Astrocyte of the cerebellum (primary cell): ENCODE results near the gene CUL1.
A peak's percentile ranks its signal among the peaks of the same experiment; 100 is the strongest.
"Not testable (repeated sequence)": the region's sequence is repeated elsewhere in the genome, so short reads cannot be mapped to it uniquely, and the experiment has no call there.

Experiments
- DNase-seq: peaks from one replicate; pipeline ENCODE4 v3.0.0-alpha.2; 2011; ENCODE audit warnings: low read depth
- H3K4me3 ChIP-seq: 2 replicates; pipeline ENCODE4 v1.5.1; 2011; ENCODE audit warnings: mild to moderate bottlenecking, low read depth, low read length, moderate library complexity
- in situ Hi-C: cut with HindIII; loops from 2 replicates; pipeline ENCODE4 v1.10.0; 2017; ENCODE audit warnings: low sequenced_read_pairs
- TF ChIP-seq, protein P1 (sequence below): IDR thresholded peaks from 2 replicates; pipeline ENCODE4 v1.5.1; 2012; ENCODE audit warnings: low read length, low read depth, moderate library complexity, mild to moderate bottlenecking; ENCODE audit errors: missing control alignments

CUL1 gene

DNA sequence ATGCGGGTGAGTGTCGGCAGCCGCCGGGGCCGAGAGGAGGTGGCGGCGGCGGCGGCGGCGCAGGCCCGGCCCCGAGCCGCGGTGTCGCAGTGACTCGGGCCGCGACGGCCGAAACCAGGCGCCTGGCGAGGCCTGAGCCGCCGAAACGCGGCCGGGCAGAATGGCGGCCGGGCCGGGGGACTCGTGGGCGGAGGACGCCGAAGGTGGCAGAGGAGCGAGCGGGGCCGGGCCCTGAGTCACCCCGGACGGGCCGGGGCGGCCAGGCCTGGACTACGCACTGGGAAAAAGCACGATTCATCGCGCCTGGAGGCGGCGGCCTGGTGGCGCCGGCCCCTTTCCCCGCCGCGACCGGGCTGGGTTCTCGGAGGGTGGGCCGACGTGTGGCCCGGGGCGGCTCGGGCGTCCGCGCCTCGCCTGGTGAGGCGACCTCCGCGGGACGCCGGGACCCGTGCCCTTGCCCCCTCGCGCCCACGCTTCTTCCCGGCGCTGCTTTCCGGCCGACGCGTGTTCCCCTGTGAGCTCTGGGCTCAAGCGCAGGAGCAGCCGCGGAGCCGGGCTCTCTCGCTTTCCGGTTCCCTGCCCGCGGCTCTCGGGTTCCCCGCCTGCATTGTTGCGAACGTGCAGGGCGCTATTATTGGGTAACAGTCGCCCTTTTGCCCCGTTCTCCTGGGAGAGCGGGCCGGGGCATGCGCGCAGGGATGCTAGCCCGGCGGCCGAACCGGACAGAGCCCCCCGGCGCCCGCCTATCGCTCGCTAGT lies 500 bp downstream of the CUL1 start:
- no peak for DNase-seq
- in situ Hi-C loops: no loop called here
- H3K4me3 ChIP-seq: peak overlapping the region; percentile 72
- TF ChIP-seq, protein P1, sequence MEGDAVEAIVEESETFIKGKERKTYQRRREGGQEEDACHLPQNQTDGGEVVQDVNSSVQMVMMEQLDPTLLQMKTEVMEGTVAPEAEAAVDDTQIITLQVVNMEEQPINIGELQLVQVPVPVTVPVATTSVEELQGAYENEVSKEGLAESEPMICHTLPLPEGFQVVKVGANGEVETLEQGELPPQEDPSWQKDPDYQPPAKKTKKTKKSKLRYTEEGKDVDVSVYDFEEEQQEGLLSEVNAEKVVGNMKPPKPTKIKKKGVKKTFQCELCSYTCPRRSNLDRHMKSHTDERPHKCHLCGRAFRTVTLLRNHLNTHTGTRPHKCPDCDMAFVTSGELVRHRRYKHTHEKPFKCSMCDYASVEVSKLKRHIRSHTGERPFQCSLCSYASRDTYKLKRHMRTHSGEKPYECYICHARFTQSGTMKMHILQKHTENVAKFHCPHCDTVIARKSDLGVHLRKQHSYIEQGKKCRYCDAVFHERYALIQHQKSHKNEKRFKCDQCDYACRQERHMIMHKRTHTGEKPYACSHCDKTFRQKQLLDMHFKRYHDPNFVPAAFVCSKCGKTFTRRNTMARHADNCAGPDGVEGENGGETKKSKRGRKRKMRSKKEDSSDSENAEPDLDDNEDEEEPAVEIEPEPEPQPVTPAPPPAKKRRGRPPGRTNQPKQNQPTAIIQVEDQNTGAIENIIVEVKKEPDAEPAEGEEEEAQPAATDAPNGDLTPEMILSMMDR: no peak

DNA sequence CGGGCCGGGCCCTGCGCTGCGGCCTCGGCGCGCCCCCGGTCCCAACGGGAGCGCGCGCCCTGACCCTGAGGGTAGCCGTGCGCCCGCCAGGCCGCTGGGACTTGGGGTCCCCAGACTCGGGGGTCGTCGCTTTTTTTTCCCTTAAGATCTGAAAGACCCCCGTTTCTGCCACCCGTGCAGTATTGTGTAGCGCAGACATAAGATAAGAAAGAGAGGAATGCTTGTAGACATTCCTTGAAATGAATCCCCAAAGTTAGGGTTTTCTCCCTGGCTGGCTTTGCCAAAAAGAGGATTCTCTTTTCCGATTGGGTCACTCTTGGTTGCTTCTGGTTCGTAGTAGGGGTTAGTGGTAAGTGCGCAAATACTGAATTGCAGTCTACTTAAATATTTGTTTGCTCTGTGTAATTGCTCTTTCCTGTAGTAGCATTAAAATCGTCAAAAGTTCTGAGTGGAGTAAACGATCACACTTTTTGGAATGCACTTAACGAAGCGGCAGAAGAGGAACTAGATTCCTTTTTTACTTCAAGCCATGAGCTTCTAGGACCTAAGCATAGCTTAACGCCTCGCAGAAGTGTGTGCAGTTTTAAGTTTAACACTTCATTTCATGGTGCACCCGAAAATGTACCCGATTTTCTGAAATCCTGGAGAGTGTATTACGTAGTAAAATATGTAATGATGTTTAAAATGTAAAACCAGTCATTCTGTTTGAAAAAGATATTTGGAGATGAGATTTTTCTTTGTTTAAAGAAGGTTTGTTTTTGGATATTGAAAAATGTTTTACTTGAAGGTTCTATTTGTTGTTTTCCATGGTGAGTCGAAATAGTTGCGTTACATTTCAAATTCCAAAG lies 1.3 kb downstream of the CUL1 start:
- DNase-seq: no peak
- in situ Hi-C loops: no loop called here
- TF ChIP-seq, protein P1: no peak
- peak overlapping the region; percentile 72 for H3K4me3 ChIP-seq

DNA sequence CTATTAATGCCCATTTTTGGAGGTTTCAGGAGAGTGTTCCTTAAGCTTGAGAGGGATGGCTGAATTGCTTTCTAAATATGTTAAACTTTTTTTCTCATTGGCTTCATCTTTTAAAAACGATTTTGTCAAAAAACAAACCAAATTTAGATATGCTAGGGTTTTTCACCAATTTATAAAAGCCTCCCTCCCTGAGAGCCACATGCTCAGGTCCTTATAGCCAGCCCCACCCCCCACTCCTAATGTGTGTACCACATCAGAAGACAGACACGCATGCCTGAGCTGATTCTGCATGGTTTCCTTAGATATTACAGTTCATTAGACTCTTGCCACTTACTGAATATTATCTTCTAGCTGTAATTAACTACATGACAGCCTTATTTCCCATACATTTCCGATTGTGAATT lies 2.0 kb downstream of the CUL1 start:
- peak; percentile 27 for DNase-seq
- in situ Hi-C loops: no loop called here
- TF ChIP-seq, protein P1: no peak

DNA sequence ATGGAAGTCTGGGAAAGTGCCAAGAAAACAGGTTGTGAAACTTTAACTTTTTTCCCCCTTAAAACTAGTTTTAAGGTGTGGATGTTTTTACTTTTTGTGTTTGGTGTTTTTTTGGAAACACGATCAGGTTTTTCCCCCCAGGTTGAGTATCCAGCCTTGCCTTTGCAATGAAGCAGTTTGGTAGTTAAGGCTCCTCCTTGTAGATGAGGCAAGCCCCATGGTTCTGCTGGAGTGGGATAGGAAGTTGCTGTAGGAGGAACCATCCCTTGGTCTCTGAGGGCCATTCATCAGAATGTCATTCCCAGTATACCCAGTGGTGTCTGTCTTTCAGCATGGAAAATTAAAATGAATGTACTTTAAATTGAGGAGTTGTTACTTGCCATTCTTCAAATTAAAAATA lies 2.7 kb downstream of the CUL1 start:
- no peak for DNase-seq
- in situ Hi-C loops: no loop called here
- H3K4me3 ChIP-seq: peak overlapping the region; percentile 72

More for the DNA sequence above, 2.0 kb downstream of the CUL1 start:
- peak overlapping the region; percentile 72 for H3K4me3 ChIP-seq

DNA sequence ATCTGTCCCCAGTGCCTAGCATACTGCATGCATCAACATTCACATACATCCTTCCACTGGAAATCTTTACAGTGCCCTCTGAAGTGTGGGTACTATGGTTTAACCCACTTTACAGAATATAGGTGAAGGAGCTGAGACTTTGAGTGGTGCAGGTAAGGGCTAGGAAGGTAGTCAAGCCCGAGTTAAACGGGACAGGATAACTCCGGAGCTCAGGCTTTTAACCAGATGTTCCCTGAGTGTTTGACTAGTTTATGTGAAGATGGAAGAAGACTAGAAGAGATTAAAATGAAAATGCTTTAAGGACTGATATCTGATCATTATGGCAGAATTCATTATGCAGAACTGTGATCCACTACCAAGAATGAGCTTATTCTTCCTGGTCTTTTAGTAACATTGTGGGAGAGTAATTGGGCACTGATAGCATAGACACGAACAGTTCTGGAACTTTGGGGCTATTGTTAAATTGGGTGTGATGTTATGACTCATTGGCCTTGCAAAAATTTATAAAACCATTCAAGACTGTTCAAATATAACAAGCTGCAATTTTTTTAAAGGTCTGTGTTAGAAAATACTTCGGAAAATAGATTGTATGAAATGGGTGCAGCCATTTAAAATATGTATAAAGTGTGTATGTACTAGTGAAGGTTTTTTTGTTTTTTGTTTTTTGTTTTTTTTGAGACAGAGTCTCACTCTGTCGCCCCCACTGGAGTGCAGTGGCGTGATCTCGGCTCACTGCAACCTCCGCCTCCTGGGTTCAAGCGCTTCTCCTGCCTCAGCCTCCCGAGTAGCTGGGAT lies 4.4 kb downstream of the CUL1 start:
- TF ChIP-seq, protein P1: no peak
- no peak for DNase-seq
- in situ Hi-C loops: no loop called here
- H3K4me3 ChIP-seq: no peak overlapping the region

More for the DNA sequence above, 2.7 kb downstream of the CUL1 start:
- TF ChIP-seq, protein P1: no peak

DNA sequence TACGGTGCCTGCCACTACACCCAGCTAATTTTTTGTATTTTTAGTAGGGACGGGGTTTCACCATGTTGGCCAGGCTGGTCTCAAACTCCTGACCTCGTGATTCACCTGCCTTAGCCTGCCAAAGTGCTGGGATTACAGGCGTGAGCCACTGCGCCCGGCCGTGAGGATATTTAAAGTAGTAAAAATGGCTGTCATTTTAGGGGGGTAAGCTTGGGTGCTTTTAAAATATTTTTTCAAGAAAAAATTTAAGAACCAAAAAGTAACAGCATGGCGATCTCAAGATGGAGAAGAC lies 4.9 kb downstream of the CUL1 start:
- H3K4me3 ChIP-seq, DNase-seq, in situ Hi-C loops: not testable (repeated sequence)

DNA sequence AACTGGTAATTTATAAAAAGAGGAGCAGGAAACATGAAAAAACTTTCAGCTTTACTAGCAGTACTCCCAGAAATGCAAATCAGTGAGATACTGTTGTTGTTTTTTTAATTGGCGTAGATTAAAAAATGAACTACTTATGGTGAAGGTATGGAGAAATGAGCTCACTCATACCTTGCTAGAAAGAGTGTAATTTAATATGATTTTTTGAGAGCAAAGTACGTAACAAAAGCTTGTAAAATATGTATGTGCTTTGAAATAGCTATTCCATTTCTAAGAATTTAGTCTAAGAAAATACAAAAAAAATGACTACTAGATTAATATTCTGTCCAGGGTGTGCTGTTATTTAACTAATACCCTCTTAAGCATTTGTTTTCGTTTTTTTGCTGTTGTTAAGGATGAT lies 5.5 kb downstream of the CUL1 start:
- in situ Hi-C loops: no loop called here
- TF ChIP-seq, protein P1: no peak
- DNase-seq: no peak
- no peak overlapping the region for H3K4me3 ChIP-seq
